ENCODE results near the gene CFAP97D2. TPM values are rescaled to one million over a fixed set of nuclear protein-coding genes. Genes with fewer than 3 reads are reported as not detected.
"Not testable (repeated sequence)": the region's sequence is repeated elsewhere in the genome, so short reads cannot be mapped to it uniquely, and the experiment has no call there.

CFAP97D2 gene
- total RNA-seq, 1 experiment from 2014 or later, result not detected

DNA sequence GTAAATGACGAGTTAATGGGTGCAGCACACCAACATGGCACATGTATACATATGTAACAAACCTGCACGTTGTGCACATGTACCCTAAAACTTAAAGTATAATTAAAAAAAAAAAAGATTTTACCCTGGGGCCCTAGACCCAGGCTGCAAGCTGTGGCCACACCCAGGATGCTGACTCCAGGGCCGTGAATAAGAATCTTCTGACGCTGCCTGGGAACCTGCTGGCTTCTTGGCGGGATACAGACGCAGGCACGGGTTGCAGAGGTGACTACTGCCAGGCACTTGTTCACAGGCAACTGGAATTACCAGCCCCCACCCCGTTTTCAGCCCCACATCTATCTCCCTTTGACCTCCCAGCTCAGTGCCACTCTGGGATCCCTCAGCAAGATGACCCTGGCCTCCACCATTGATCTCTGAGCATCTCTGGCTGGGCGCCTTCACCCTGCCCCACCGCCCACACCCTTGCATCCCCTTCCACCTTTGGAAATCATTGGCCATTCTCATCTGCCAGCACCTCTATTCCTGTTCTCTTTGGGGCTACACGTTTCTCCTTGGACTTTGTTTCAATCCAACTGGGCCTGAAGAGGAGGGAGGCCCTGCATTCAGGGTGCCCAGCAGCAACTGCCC is 21.1 kb upstream of the CFAP97D2 start:
- no peak overlapping the region for H3K4me3 Mint-ChIP-seq (ENCODE audit: unreplicated experiment)
- no peaks in the 10 kb centered on the region for H3K4me1 Mint-ChIP-seq (ENCODE audit: low read depth, unreplicated experiment)
- CTCF ChIA-PET, result no interaction called here
- TF ChIP-seq, protein P1, sequence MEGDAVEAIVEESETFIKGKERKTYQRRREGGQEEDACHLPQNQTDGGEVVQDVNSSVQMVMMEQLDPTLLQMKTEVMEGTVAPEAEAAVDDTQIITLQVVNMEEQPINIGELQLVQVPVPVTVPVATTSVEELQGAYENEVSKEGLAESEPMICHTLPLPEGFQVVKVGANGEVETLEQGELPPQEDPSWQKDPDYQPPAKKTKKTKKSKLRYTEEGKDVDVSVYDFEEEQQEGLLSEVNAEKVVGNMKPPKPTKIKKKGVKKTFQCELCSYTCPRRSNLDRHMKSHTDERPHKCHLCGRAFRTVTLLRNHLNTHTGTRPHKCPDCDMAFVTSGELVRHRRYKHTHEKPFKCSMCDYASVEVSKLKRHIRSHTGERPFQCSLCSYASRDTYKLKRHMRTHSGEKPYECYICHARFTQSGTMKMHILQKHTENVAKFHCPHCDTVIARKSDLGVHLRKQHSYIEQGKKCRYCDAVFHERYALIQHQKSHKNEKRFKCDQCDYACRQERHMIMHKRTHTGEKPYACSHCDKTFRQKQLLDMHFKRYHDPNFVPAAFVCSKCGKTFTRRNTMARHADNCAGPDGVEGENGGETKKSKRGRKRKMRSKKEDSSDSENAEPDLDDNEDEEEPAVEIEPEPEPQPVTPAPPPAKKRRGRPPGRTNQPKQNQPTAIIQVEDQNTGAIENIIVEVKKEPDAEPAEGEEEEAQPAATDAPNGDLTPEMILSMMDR (IDR thresholded peaks at IDR 0.05; ENCODE audit: insufficient read depth in 1 of 2, low read depth in 1 of 2, low read length in 1 of 2, severe bottlenecking in 1 of 2, unreplicated experiment in 1 of 2), result no peak
- H3K36me3 Mint-ChIP-seq (ENCODE audit: insufficient read depth, unreplicated experiment), result no peaks in the 10 kb centered on the region
- H3K9me3 Mint-ChIP-seq (ENCODE audit: unreplicated experiment), result peaks cover 12% of the 10 kb centered on the region
- Histone ChIP-seq H3K4me1 (0 out of 2 replicates have a peak, but pooled peaks cover 3% of the 10 kb centered on the region), H3K4me3 (ENCODE audit: low read depth, low read length) (no peak overlapping the region), H3K9me3 (no peaks in the 10 kb centered on the region), H3K27me3 (replicated peaks; ENCODE audit: control insufficient read depth, insufficient read depth, low read length) (no peaks in the 10 kb centered on the region), H3K36me3 (ENCODE audit: control insufficient read depth, insufficient read depth, low read length) (no peaks in the 10 kb centered on the region)
- BruUV-seq (replicated peaks), result no TSS peak
- H3K27me3 Mint-ChIP-seq (ENCODE audit: insufficient read depth, unreplicated experiment), result peaks cover 10% of the 10 kb centered on the region
- H3K27ac Mint-ChIP-seq (ENCODE audit: unreplicated experiment), result no peak overlapping the region
- POLR2A ChIA-PET, result no interaction called here
- intact Hi-C loops (cut with micrococcal nuclease; ENCODE audit: unreplicated experiment), result no loop called here
- DNase-seq, result no peak

DNA sequence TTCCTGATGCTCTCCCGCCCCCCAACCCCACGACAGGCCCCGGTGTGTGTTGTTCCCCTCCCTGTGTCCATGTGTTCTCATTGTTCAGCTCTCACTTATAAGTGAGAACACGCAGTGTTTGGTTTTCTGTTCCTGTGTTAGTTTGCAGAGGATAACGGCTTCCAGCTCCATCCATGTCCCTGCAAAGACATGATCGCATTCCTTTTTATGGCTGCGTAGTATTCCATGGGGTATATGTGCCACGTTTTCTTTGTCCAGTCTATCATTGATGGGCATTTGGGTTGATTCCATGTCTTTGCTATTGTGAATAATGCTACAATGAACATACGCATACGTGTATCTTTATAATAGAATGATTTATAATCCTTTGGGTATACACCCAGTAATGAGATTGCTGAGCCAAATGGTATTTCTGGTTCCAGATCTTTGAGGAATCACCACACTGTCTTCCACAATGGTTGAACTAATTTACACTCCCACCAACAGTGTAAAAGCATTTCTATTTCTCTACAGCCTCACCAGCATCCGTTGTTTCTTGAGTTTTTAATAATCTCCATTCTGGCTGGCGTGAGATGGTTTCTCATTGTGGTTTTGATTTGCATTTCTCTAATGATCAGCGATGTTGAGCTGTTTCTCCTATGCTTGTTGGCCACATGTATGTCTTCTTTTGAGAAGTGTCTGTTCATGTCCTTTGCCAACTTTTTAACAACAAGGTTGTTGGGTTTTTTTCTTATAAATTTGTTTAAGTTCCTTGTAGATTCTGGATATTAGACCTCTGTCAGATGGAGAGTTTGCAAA is 20.0 kb upstream of the CFAP97D2 start:
- intact Hi-C loops (cut with micrococcal nuclease; ENCODE audit: unreplicated experiment); H3K27me3 ChIP-seq (replicated peaks; ENCODE audit: control insufficient read depth, insufficient read depth, low read length); DNase-seq; H3K36me3 ChIP-seq (ENCODE audit: control insufficient read depth, insufficient read depth, low read length); H3K36me3 Mint-ChIP-seq (ENCODE audit: insufficient read depth, unreplicated experiment); CTCF ChIA-PET; BruUV-seq (replicated peaks); H3K4me1 Mint-ChIP-seq (ENCODE audit: low read depth, unreplicated experiment); POLR2A ChIA-PET; H3K9me3 ChIP-seq; H3K9me3 Mint-ChIP-seq (ENCODE audit: unreplicated experiment); H3K4me3 Mint-ChIP-seq (ENCODE audit: unreplicated experiment); H3K4me1 ChIP-seq; H3K27me3 Mint-ChIP-seq (ENCODE audit: insufficient read depth, unreplicated experiment); H3K27ac Mint-ChIP-seq (ENCODE audit: unreplicated experiment); H3K4me3 ChIP-seq (ENCODE audit: low read depth, low read length): not testable (repeated sequence)

DNA sequence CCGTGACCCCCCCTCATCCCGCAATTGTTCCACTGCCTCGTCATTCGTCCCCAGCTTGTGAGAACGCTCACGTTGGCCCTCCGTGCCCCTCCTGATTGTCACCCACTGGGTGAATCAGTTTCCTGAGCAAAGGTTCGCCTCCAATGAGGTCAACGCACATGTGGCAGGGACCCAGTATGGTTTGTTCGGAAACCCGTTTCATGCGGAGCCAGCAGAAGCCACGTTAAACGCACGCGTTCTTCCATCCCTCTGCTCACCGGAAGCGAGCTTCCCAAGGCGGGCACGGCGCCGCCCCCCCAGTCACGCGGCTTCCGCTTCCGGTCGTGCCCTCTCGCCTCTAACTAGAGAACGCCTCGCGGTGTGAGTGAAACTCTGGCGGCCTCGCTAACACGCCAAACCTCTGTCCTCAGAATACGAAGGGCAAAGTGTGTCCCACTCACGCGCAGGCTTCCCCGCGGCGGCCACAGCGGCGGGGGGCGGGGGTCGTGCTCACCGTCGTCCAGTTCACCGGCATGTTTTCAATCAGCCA is 18.0 kb upstream of the CFAP97D2 start:
- DNase-seq, result no peak
- no TSS peak for BruUV-seq (replicated peaks)
- H3K27me3 Mint-ChIP-seq (ENCODE audit: insufficient read depth, unreplicated experiment), result peaks cover 11% of the 10 kb centered on the region
- POLR2A ChIA-PET, result no interaction called here
- H3K27me3 ChIP-seq (replicated peaks; ENCODE audit: control insufficient read depth, insufficient read depth, low read length), result no peaks in the 10 kb centered on the region
- H3K4me1 Mint-ChIP-seq (ENCODE audit: low read depth, unreplicated experiment), result no peaks in the 10 kb centered on the region
- H3K27ac Mint-ChIP-seq (ENCODE audit: unreplicated experiment), result no peak overlapping the region
- CTCF ChIA-PET, result no interaction called here
- H3K9me3 ChIP-seq, result no peaks in the 10 kb centered on the region
- no peak overlapping the region for H3K4me3 Mint-ChIP-seq (ENCODE audit: unreplicated experiment)
- intact Hi-C loops (cut with micrococcal nuclease; ENCODE audit: unreplicated experiment), result no loop called here
- no peaks in the 10 kb centered on the region for H3K9me3 Mint-ChIP-seq (ENCODE audit: unreplicated experiment)
- H3K4me1 ChIP-seq, result 0 out of 2 replicates have a peak, but pooled peaks cover 3% of the 10 kb centered on the region
- H3K36me3 ChIP-seq (ENCODE audit: control insufficient read depth, insufficient read depth, low read length), result no peaks in the 10 kb centered on the region
- H3K4me3 ChIP-seq (ENCODE audit: low read depth, low read length), result no peak overlapping the region
- no peaks in the 10 kb centered on the region for H3K36me3 Mint-ChIP-seq (ENCODE audit: insufficient read depth, unreplicated experiment)
- TF ChIP-seq, protein P1 (IDR thresholded peaks at IDR 0.05; ENCODE audit: insufficient read depth in 1 of 2, low read depth in 1 of 2, low read length in 1 of 2, severe bottlenecking in 1 of 2, unreplicated experiment in 1 of 2), result no peak
